GM19193 (cell line): Measurements from ENCODE around the gene CAPN10.

Experiments used
- POLR2A ChIP-seq: IDR thresholded peaks from 4 replicates; pipeline ENCODE4 v1.6.1; 2011; ENCODE audit not compliant: insufficient read depth, insufficient read length; ENCODE audit errors: extremely low read depth

CAPN10 gene

GRCh38 chr2:240615820-240616547 is 29.4 kb downstream of the CAPN10 start:
- TF ChIP-seq POLR2A = no peak

GRCh38 chr2:240618776-240619175 is 32.2 kb downstream of the CAPN10 start:
- TF ChIP-seq POLR2A = no peak

- no peak for TF ChIP-seq POLR2A
These were observed 33.1 kb downstream of the CAPN10 start for GRCh38 chr2:240619506-240620148.

DNA sequence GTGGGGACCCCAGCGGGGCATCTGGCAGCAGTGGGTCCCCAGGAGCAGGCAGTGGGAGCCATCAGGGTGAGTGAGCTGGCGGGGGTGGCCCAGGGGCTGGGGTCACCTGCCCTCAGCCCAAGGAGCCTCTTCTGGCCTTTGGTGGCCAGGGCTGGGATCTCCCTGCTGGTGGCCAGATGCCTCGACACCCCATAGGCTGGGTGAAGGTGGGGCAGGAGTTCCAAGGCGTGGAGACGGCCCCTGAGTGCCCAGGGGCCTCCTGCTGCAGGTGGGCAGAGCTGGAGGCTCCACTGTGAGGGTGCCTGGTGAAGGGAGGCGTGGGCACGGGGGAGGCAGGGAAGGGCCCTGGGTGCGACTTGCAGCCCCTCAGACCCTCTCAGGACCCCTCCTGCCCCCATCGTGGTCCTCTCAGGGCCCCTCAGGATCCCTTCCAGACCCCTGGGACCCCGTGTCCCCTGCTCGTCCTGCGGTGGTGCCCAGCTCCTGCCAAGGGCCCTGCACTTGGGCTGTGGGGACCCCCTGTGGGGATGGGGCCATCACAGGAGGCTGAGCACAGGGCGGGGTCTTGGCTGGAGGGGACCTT is 33.7 kb downstream of the CAPN10 start:
- no peak for TF ChIP-seq POLR2A

GRCh38 chr2:240620859-240621258 is 34.3 kb downstream of the CAPN10 start:
- no peak for TF ChIP-seq POLR2A

GRCh38 chr2:240622060-240622411 is 35.5 kb downstream of the CAPN10 start:
- no peak for TF ChIP-seq POLR2A

- TF ChIP-seq POLR2A = no peak
These were observed 36.1 kb downstream of the CAPN10 start for GRCh38 chr2:240622531-240623235.

DNA sequence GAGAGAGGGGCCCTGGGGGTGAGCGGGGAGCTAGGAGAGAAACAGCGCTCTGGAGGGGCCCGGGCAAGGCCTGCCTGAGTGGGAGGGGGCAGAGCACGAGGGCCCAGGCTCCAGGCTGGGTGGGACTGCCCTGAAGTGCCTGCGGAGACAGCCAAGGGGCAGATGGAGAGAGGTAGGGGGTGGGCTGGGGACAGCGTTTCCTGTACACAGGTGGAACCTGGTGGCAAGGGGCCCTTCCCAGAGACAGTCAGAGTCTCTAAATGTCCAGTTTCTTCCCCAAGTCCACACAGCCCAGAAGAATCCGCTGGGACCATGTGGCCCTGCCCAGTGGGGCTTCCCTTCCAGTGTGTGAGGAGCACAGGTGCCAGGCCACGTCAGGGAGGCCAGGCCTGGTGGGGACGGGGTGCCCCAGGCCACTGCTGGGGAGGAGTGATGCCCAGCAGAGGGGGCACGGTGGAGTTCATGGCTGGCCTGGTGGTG is 37.0 kb downstream of the CAPN10 start:
- TF ChIP-seq POLR2A = no peak

DNA sequence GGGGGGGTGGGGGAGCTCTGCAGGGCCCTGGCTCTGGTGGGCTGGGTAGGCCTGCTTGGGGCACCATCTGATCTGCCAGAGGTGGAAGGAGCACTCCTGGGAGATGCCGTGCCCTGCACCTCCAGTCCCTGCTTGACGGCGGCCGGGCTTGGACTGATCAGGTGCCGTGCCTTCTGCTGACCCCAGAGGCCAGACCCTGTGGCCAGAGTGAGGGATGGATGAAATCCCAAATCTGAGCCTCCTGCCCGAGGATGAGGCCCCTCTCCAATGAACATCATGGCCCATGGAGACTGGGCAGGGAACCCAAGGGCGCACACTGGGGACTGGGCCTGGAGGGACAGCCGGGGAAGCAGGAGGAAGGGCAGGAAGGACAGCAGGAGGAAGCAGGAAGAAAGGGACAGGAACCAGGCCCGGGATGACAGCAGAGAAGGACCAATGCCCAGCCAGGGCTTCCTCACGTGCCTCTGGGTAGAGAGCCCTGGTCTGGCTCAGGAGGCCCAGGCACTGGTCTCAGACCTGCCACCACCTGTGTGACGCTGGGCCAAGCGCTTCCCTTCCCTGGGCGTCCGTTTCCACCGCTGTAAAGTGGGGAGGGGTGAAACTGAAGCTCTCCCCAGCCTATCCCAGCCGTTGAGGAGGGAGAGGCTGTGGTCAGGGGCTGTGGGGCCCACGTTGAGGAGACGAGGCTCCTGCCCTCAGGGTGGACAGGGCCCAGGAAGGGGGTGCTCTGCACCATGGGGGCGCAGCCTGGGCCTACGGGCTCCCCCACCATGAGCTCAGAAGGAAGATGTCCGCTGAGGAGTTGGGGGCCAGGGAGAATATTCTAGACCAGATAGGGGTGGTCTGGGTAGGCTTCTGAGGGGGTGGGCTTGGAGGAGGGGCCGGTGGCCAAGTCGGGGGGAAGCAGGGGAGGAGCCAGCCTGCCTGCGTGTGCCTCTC is 37.7 kb downstream of the CAPN10 start:
- TF ChIP-seq POLR2A = no peak

DNA sequence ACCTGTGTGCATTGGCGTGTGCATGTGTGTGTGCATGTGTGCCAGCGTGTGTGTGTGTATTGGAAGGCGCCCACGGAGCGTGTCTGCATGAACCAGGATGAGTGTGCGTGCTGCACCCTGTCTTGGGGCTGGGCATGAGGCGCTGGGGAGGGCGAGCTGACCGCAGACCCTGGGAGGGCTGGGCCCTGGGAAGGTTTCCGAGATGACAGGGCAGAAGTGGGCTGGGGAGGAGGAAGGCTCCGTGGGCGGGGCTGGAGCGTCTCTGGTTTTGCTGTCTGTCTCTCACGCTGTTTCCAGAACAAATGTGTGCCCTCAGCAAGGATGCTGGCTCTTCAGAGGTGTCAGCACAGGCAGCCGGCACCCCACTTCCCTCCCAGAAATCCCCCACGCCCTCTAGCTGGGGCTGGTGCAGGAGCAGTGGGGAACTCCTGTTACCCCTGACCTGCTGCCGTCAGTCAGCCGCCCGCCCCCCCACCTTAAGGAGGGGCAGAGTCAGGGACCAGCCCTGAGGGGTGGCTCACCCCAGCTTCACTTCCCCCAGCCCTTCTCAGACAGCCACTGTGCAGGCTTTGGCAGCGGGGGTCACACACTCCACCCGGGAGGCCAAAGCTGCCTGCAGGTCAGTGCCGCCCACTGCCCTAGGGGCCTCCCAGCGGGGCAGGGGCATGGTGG is 38.6 kb downstream of the CAPN10 start, which contains the start of gene GPR35:
TSS of gene GPR35 (plus strand) at position 531 of the 672 bp plus-strand sequence. CDS start 4,473 bp downstream, outside the sequence.
- no peak for TF ChIP-seq POLR2A

- TF ChIP-seq POLR2A = no peak
These were observed 40.2 kb downstream of the CAPN10 start for GRCh38 chr2:240626531-240627300.

DNA sequence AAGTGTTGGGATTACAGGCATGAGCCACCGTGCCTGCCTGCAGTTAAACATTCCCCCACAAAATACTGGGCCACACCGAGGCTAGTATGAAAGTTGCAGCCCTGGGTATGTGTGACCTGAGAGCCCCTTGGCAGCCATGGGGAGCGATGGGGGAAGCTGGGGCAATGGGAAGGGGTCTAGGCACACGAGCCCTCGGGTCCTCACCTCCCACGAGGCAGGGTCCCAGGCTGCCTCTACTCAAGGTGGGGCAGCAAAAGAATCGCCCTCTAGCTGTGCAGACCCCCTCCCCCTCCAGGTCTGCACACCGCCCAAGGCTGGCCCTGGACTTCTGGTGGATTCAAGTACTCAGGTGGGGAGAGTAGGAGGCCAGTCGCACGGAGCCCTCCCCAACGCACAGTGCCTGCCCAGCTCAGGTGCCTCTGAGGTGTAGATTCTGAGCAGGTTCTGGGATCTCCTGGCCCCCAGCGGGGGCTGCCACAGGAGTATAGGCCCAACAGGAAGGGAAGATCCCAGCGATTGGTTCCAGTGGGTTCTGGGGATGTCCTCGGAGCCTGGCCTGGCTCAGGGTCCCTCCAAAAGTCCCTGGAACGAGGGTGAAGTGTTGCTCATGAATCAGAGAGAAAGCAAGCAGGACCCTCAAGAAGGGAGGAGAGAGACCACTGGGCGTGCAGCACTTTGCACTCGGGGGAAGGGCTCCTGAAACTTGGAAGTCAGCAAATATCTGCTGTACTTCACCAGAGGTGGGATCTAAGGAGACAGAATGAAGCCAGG is 41.4 kb downstream of the CAPN10 start:
- no peak for TF ChIP-seq POLR2A

DNA sequence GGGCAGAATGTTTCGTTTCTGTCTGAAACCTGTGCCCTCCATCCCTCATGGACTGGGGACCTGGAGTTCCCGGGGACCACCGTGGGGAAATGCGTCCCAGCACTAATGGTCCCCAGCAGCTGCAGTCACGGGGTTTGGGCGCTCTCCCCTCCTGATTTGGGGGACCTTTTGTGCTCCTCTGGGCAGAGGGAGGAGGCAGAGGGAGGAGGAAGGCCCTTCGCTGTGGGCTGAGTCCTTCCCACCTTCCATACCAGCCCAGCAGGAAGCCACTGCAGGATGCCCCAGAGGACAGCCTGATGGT is 41.9 kb downstream of the CAPN10 start:
- TF ChIP-seq POLR2A = no peak
